Activated CD4-positive, CD25-positive, alpha-beta regulatory T cell treated with anti-CD3 and anti-CD28 coated beads, Interleukin-2, amount 50 U/mL, for 24 hours (primary cell): ENCODE results near the gene PPP1R12A.
"Not testable (repeated sequence)": the region's sequence is repeated elsewhere in the genome, so short reads cannot be mapped to it uniquely, and the experiment has no call there.

Experiments used
- ATAC-seq, 2 donors: fragments of 150-1000 bp; cut with Tn5 transposase; one replicate each; pipeline ENCODE4 v1.10.0; 2021; ENCODE audit warnings: mild to moderate bottlenecking in 1 of 2, moderate library complexity in 1 of 2

Gene PPP1R12A

GRCh38 chr12:79841248-79841877 is 93.5 kb downstream of the PPP1R12A start:
- peak in 1 of 2 donors; percentile 20 for ATAC-seq

GRCh38 chr12:79838359-79838758 is 96.5 kb downstream of the PPP1R12A start:
- no peak for ATAC-seq

- no peak for ATAC-seq
These were observed 97.3 kb downstream of the PPP1R12A start for GRCh38 chr12:79837575-79837974.

GRCh38 chr12:79835377-79835843 is 99.5 kb downstream of the PPP1R12A start:
- ATAC-seq = no peak

GRCh38 chr12:79834712-79835376 is 100.1 kb downstream of the PPP1R12A start:
- no peak for ATAC-seq

- ATAC-seq = no peak
These were observed 104.5 kb downstream of the PPP1R12A start for GRCh38 chr12:79830440-79830839.

- no peak for ATAC-seq
These were observed 106.0 kb downstream of the PPP1R12A start for GRCh38 chr12:79828924-79829323.

- no peak for ATAC-seq
These were observed 107.4 kb downstream of the PPP1R12A start for GRCh38 chr12:79827484-79827883.

- ATAC-seq = no peak
These were observed 108.4 kb downstream of the PPP1R12A start for GRCh38 chr12:79826267-79827128.

GRCh38 chr12:79822475-79822874 is 112.4 kb downstream of the PPP1R12A start:
- peak; percentile 55 to 69 for ATAC-seq

- ATAC-seq = no peak
These were observed 116.0 kb downstream of the PPP1R12A start for GRCh38 chr12:79818856-79819255.

GRCh38 chr12:79784366-79785065 is 150.4 kb downstream of the PPP1R12A start:
- ATAC-seq = not testable (repeated sequence)

- ATAC-seq = no peak
These were observed 152.6 kb downstream of the PPP1R12A start for GRCh38 chr12:79782172-79782900.

- ATAC-seq = no peak
These were observed 156.0 kb downstream of the PPP1R12A start for GRCh38 chr12:79778802-79779448.

- ATAC-seq = no peak
These were observed 158.8 kb downstream of the PPP1R12A start for GRCh38 chr12:79776111-79776510.

- no peak for ATAC-seq
These were observed 159.4 kb downstream of the PPP1R12A start for GRCh38 chr12:79775355-79776027.

GRCh38 chr12:79773896-79774295 is 161.0 kb downstream of the PPP1R12A start:
- ATAC-seq = no peak

- ATAC-seq = no peak
These were observed 164.9 kb downstream of the PPP1R12A start for GRCh38 chr12:79769860-79770485.

GRCh38 chr12:79769189-79769859 is 165.6 kb downstream of the PPP1R12A start:
- no peak for ATAC-seq
